Neural cell (in vitro differentiated cells): ENCODE measurements around the gene CXCL3. TPM values are rescaled to one million over a fixed set of nuclear protein-coding genes. Genes with fewer than 3 reads are reported as not detected.

Experiments used
- H2AFZ ChIP-seq: fragments of 200-600, 300-800 bp; sonication (generic), shearing (Covaris generic); 2 replicates; pipeline ENCODE4 v1.6.0; 2014; ENCODE audit warnings: low read depth, mild to moderate bottlenecking, antibody characterized with exemption, low read length, moderate library complexity
- H3F3A ChIP-seq: fragments of 200-600 bp; shearing (Covaris generic); 2 replicates; pipeline ENCODE4 v1.6.1; 2016; ENCODE audit warnings: mild to moderate bottlenecking, moderate library complexity, mixed read lengths, antibody characterized with exemption, low read length; ENCODE audit not compliant: insufficient read depth, poor library complexity, severe bottlenecking
- H3K27ac ChIP-seq: fragments of 200-600, 300-800 bp; sonication (generic), shearing (Covaris generic); 2 replicates; pipeline ENCODE4 v1.5.1; 2014; ENCODE audit warnings: mild to moderate bottlenecking, low read length, moderate library complexity
- H3K27me3 ChIP-seq: fragments of 300-800, 200-600 bp; sonication (generic), shearing (Covaris generic); 2 replicates; pipeline ENCODE4 v1.6.0; 2014; ENCODE audit warnings: mild to moderate bottlenecking, low read depth, low read length, moderate library complexity; ENCODE audit not compliant: insufficient read depth
- H3K36me3 ChIP-seq: fragments of 300-800, 200-600 bp; sonication (generic), shearing (Covaris generic); 2 replicates; pipeline ENCODE4 v1.5.1; 2014; ENCODE audit warnings: mild to moderate bottlenecking, antibody characterized with exemption, low read length, moderate library complexity; ENCODE audit not compliant: insufficient read depth
- H3K4me2 ChIP-seq: fragments of 300-800, 200-600 bp; sonication (generic), shearing (Covaris generic); 2 replicates; pipeline ENCODE4 v1.6.0; 2014; ENCODE audit warnings: mild to moderate bottlenecking, low read length
- H3K4me3 ChIP-seq: fragments of 300-800, 200-600 bp; sonication (generic), shearing (Covaris generic); 2 replicates; pipeline ENCODE4 v1.5.1; 2014; ENCODE audit warnings: mild to moderate bottlenecking, low read length, moderate library complexity
- H3K79me2 ChIP-seq: fragments of 200-600 bp; shearing (Covaris generic); replicated peaks from 2 replicates; pipeline ENCODE4 v1.6.0; 2014; ENCODE audit warnings: mild to moderate bottlenecking, low read length, moderate library complexity; ENCODE audit not compliant: insufficient read depth
- H3K9ac ChIP-seq: fragments of 300-800, 200-600 bp; sonication (generic), shearing (Covaris generic); 2 replicates; pipeline ENCODE4 v1.6.1; 2016; ENCODE audit warnings: mild to moderate bottlenecking, low read length, mixed read lengths
- H3K9me2 ChIP-seq: fragments of 200-600 bp; shearing (Covaris generic); 2 replicates; pipeline ENCODE4 v1.6.1; 2016; ENCODE audit warnings: mild to moderate bottlenecking, low read length, mixed read lengths; ENCODE audit not compliant: insufficient read depth
- H3K9me3 ChIP-seq: fragments of 200-600, 300-800 bp; sonication (generic), shearing (Covaris generic); 2 replicates; pipeline ENCODE4 v1.6.1; 2016; ENCODE audit warnings: mild to moderate bottlenecking, mixed run types, low read length, moderate library complexity, mixed read lengths
- H4K20me1 ChIP-seq: fragments of 200-600 bp; shearing (Covaris generic); 2 replicates; pipeline ENCODE4 v1.6.1; 2016; ENCODE audit warnings: mild to moderate bottlenecking, mixed run types; ENCODE audit not compliant: insufficient read depth
- EP300 ChIP-seq: fragments of 450-650 bp; conservative IDR thresholded peaks from 2 replicates; pipeline ENCODE4 v1.6.1; 2014; ENCODE audit warnings: antibody characterized with exemption, mild to moderate bottlenecking, moderate library complexity; ENCODE audit not compliant: poor library complexity, severe bottlenecking
- EZH2 ChIP-seq: fragments of 200-600, 300-800 bp; shearing (Covaris generic), sonication (generic); IDR thresholded peaks from 2 replicates; pipeline ENCODE4 v1.6.1; 2014; ENCODE audit warnings: antibody characterized with exemption, low read length, borderline replicate concordance, mild to moderate bottlenecking; ENCODE audit not compliant: insufficient read depth, poor library complexity, severe bottlenecking
- MXI1 ChIP-seq: fragments of 450-650 bp; conservative IDR thresholded peaks from 2 replicates; pipeline ENCODE4 v1.6.1; 2014; ENCODE audit warnings: antibody characterized with exemption, mild to moderate bottlenecking; ENCODE audit not compliant: poor library complexity, severe bottlenecking
- POLR2AphosphoS5 ChIP-seq: IDR thresholded peaks from 2 replicates; pipeline ENCODE4 v1.6.1; 2012
- RAD21 ChIP-seq: fragments of 450-650 bp; conservative IDR thresholded peaks from 2 replicates; pipeline ENCODE4 v1.6.1; 2014; ENCODE audit warnings: antibody characterized with exemption, mild to moderate bottlenecking, moderate library complexity
- SMC3 ChIP-seq: fragments of 450-650 bp; conservative IDR thresholded peaks from 2 replicates; pipeline ENCODE4 v1.6.1; 2014; ENCODE audit warnings: antibody characterized with exemption, mild to moderate bottlenecking, moderate library complexity; ENCODE audit not compliant: poor library complexity
- TAF1 ChIP-seq: IDR thresholded peaks from 2 replicates; pipeline ENCODE4 v1.6.1; 2012; ENCODE audit warnings: low read depth
- polyA plus RNA-seq: library from polyadenylated mRNA; depleted of rRNA; stranded (reverse); fragments of >200 nt; gene quantifications from 2 replicates; pipeline ENCODE4 v1.2.3, GENCODE V29; 2014
- TF ChIP-seq, protein P1 (sequence below): IDR thresholded peaks from 2 replicates; pipeline ENCODE4 v1.6.1; 2012; ENCODE audit warnings: borderline replicate concordance
- TF ChIP-seq, protein P2 (sequence below): fragments of 450-650 bp; IDR thresholded peaks from 2 replicates; pipeline ENCODE4 v1.5.1; 2014; ENCODE audit warnings: antibody characterized with exemption, mild to moderate bottlenecking, moderate library complexity; ENCODE audit not compliant: poor library complexity, severe bottlenecking

The CXCL3 gene
- polyA plus RNA-seq, 1 donor from 2014 or later = not detected

DNA sequence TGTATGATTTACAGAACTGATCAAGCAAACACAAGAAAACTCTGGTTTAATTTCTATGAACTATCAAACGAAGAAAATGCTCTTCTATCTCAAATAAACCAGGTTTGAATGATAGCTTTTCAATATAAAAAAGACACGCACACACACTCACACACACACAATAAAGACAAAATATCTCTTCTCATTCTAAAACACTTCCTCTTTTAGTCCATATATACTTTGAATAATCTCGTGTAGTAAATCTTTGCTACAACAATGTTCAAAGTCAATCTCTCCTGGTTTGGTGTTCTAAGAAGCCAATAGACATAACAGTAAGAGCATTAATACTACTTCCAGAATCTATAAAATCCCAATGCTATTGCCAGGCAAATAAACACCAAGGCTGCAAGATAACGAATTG, 47.2 kb upstream of the CXCL3 start:
- Histone ChIP-seq H3K9me3 (no peaks in the 10 kb centered on the region), H3K27ac (no peak overlapping the region), H3K9me2 (no peaks in the 10 kb centered on the region), H3K79me2 (no peaks in the 10 kb centered on the region), H4K20me1 (no peaks in the 10 kb centered on the region), H3K4me3 (no peak overlapping the region), H3K9ac (no peak overlapping the region), H3K27me3 (no peaks in the 10 kb centered on the region), H3F3A (no peaks in the 10 kb centered on the region), H2AFZ (no peak overlapping the region), H3K4me2 (no peak overlapping the region), H3K36me3 (no peaks in the 10 kb centered on the region)
- TF ChIP-seq, protein P1, sequence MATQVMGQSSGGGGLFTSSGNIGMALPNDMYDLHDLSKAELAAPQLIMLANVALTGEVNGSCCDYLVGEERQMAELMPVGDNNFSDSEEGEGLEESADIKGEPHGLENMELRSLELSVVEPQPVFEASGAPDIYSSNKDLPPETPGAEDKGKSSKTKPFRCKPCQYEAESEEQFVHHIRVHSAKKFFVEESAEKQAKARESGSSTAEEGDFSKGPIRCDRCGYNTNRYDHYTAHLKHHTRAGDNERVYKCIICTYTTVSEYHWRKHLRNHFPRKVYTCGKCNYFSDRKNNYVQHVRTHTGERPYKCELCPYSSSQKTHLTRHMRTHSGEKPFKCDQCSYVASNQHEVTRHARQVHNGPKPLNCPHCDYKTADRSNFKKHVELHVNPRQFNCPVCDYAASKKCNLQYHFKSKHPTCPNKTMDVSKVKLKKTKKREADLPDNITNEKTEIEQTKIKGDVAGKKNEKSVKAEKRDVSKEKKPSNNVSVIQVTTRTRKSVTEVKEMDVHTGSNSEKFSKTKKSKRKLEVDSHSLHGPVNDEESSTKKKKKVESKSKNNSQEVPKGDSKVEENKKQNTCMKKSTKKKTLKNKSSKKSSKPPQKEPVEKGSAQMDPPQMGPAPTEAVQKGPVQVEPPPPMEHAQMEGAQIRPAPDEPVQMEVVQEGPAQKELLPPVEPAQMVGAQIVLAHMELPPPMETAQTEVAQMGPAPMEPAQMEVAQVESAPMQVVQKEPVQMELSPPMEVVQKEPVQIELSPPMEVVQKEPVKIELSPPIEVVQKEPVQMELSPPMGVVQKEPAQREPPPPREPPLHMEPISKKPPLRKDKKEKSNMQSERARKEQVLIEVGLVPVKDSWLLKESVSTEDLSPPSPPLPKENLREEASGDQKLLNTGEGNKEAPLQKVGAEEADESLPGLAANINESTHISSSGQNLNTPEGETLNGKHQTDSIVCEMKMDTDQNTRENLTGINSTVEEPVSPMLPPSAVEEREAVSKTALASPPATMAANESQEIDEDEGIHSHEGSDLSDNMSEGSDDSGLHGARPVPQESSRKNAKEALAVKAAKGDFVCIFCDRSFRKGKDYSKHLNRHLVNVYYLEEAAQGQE = no peak
- TF ChIP-seq TAF1 (no peak), SMC3 (no peak), MXI1 (no peak), POLR2AphosphoS5 (no peak), EZH2 (no peak), EP300 (no peak)

DNA sequence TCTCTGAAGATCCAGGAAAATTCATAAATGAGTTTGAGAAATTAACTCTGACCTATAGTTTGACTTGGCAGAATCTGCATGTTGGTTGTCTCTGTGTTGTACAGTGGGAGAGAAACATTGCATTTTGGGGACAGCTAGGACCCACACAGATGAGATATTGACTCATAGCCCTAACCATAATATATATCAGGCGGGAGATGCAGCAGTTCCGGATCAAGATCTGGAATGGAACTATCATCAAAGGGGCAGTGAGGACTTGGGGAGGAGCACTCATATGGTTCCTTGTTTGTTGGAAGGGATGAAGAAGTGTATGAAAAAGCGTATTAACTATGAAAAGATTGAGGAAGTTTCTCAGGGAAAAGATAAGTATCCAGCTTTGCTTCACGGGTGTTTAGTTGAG, 46.5 kb upstream of the CXCL3 start:
- Histone ChIP-seq H3K4me2 (no peak overlapping the region), H3K27ac (no peak overlapping the region), H3K4me3 (no peak overlapping the region), H3K36me3 (no peaks in the 10 kb centered on the region), H3K9me3 (no peaks in the 10 kb centered on the region), H3K9ac (no peak overlapping the region), H3K79me2 (no peaks in the 10 kb centered on the region), H4K20me1 (no peaks in the 10 kb centered on the region), H3K9me2 (no peaks in the 10 kb centered on the region), H3K27me3 (no peaks in the 10 kb centered on the region), H3F3A (no peaks in the 10 kb centered on the region), H2AFZ (no peak overlapping the region)
- TF ChIP-seq RAD21 (no peak), MXI1 (no peak), EP300 (no peak), EZH2 (no peak), TAF1 (no peak), SMC3 (no peak), POLR2AphosphoS5 (no peak)
- TF ChIP-seq, protein P1 = no peak
- TF ChIP-seq, protein P2, sequence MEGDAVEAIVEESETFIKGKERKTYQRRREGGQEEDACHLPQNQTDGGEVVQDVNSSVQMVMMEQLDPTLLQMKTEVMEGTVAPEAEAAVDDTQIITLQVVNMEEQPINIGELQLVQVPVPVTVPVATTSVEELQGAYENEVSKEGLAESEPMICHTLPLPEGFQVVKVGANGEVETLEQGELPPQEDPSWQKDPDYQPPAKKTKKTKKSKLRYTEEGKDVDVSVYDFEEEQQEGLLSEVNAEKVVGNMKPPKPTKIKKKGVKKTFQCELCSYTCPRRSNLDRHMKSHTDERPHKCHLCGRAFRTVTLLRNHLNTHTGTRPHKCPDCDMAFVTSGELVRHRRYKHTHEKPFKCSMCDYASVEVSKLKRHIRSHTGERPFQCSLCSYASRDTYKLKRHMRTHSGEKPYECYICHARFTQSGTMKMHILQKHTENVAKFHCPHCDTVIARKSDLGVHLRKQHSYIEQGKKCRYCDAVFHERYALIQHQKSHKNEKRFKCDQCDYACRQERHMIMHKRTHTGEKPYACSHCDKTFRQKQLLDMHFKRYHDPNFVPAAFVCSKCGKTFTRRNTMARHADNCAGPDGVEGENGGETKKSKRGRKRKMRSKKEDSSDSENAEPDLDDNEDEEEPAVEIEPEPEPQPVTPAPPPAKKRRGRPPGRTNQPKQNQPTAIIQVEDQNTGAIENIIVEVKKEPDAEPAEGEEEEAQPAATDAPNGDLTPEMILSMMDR = no peak
